SKM-1 (cell line): ENCODE results near the gene HHAT.

Experiments
- DNase-seq: peaks from one replicate; lab custom pipeline; 2025; ENCODE audit not compliant: unreplicated experiment; lab: John Stamatoyannopoulos, UW

Gene HHAT

GRCh38 chr1:210477328-210477924, 148.7 kb downstream of the HHAT start:
- DNase-seq, result no peak

- DNase-seq, result no peak
These were observed 150.1 kb downstream of the HHAT start for GRCh38 chr1:210478820-210479219.

GRCh38 chr1:210482491-210482890, 153.8 kb downstream of the HHAT start:
- DNase-seq, result no peak

GRCh38 chr1:210482945-210483617, 154.4 kb downstream of the HHAT start:
- DNase-seq, result no peak

GRCh38 chr1:210483821-210484220, 155.1 kb downstream of the HHAT start:
- no peak for DNase-seq

- no peak for DNase-seq
These were observed 158.3 kb downstream of the HHAT start for GRCh38 chr1:210487021-210487420.

- no peak for DNase-seq
These were observed 160.8 kb downstream of the HHAT start for GRCh38 chr1:210489491-210489890.

- DNase-seq, result no peak
These were observed 162.1 kb downstream of the HHAT start for GRCh38 chr1:210490781-210491180.

- no peak for DNase-seq
These were observed 167.4 kb downstream of the HHAT start for GRCh38 chr1:210496063-210496462.

- no peak for DNase-seq
These were observed 171.3 kb downstream of the HHAT start for GRCh38 chr1:210499956-210500355.

- no peak for DNase-seq
These were observed 172.1 kb downstream of the HHAT start for GRCh38 chr1:210500831-210501230.

- DNase-seq, result no peak
These were observed 175.6 kb downstream of the HHAT start for GRCh38 chr1:210504286-210504685.

GRCh38 chr1:210505601-210506496, 177.1 kb downstream of the HHAT start:
- DNase-seq, result no peak

GRCh38 chr1:210506689-210507088, 178.0 kb downstream of the HHAT start:
- DNase-seq, result no peak

GRCh38 chr1:210516092-210516656, 187.5 kb downstream of the HHAT start:
- no peak for DNase-seq

GRCh38 chr1:210516697-210517459, 188.2 kb downstream of the HHAT start:
- DNase-seq, result no peak

- DNase-seq, result no peak
These were observed 195.1 kb downstream of the HHAT start for GRCh38 chr1:210523830-210524229.

GRCh38 chr1:210525716-210526454, 197.2 kb downstream of the HHAT start:
- DNase-seq, result no peak

GRCh38 chr1:210527091-210527490, 198.4 kb downstream of the HHAT start:
- no peak for DNase-seq
